ENCODE measurements around the gene ATG10.

DNA sequence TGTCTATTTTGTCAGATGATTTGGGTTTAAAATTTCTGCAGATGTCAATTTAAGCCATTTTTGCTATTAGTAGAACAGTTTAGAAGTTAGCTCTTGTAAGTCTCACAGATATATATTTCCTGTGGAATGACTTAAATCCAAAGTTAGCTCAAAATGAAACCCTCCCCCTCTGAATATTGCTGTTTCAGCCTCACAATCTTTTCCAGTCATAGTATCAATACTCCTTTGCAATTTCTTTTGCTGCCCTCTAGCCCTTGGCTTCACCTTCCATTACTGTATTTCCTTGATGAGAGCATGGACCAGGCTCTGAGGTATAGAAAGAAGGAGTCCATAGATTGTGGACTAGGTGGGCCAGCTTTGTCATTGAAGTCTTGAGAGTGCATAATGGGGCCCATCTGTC is 124.4 kb downstream of the ATG10 start:
- no peak for TF ChIP-seq CTCF (IDR thresholded peaks at IDR 0.05; ENCODE audit: low read length)
- TF ChIP-seq EZH2 (IDR thresholded peaks at IDR 0.05; ENCODE audit: borderline replicate concordance, low read length) = no peak

All from OCI-LY1 (cell line).